Mucosa of stomach (tissue), 1 donor: ENCODE results near the gene SCN11A.
"Not testable (repeated sequence)": the region's sequence is repeated elsewhere in the genome, so short reads cannot be mapped to it uniquely, and the experiment has no call there.

ENCODE experiments used
- H3K27me3 ChIP-seq: one replicate; pipeline ENCODE4 v1.7.0; 2013; ENCODE audit warnings: mild to moderate bottlenecking, low read length; ENCODE audit not compliant: control insufficient read depth, insufficient read depth
- H3K36me3 ChIP-seq: one replicate; pipeline ENCODE4 v1.7.0; 2013; ENCODE audit warnings: low read length; ENCODE audit not compliant: control insufficient read depth, insufficient read depth
- H3K4me1 ChIP-seq: one replicate; pipeline ENCODE4 v1.7.0; 2013; ENCODE audit warnings: mild to moderate bottlenecking, low read length; ENCODE audit not compliant: control insufficient read depth, insufficient read depth
- H3K4me3 ChIP-seq: one replicate; pipeline ENCODE4 v1.7.0; 2013; ENCODE audit warnings: low read length
- H3K9ac ChIP-seq: one replicate; pipeline ENCODE4 v1.7.0; 2013; ENCODE audit warnings: mild to moderate bottlenecking, low read length, moderate library complexity
- H3K9me3 ChIP-seq: one replicate; pipeline ENCODE4 v1.7.0; 2013; ENCODE audit warnings: mild to moderate bottlenecking, low read length, moderate library complexity; ENCODE audit not compliant: control insufficient read depth
- donor health status: Pancreatic carcinoma.

SCN11A gene

DNA sequence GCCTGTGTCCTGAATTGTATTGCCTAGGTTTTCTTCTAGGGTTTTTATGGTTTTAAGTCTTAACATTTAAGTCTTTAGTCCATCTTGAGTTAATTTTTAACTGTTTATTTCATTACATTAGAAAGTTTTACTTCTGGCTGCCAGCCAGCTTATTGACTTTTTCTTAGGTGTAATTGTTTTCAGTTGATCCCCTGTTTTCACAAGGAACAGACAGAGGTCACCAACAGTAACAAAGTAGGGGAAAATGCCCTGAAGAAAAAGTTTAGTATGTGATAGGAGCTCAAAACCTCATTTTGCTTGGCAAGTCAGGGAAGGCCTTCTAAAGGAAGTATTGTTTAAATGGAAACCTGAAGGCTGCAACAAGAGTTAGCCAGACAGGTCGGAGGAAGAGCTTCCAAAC lies 10.4 kb upstream of the SCN11A start:
- Histone ChIP-seq H3K4me1 (no peaks in the 10 kb centered on the region), H3K9me3 (no peaks in the 10 kb centered on the region)

DNA sequence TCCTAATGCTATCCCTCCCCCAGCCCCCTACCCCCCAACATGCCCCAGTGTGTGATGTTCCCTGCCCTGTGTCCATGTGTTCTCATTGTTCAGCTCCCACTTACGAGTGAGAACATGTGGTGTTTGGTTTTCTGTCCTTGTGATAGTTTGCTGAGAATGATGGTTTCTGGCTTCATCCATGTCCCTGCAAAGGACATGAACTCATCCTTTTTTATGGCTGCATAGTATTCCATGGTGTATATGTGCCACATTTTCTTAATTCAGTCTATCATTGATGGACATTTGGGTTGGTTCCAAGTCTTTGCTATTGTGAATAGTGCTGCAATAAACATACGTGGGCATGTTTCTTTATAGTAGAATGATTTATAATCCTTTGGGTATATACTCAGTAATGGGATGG lies 9.5 kb upstream of the SCN11A start:
- H3K36me3 ChIP-seq, H3K4me1 ChIP-seq, H3K27me3 ChIP-seq, H3K9ac ChIP-seq, H3K4me3 ChIP-seq, H3K9me3 ChIP-seq: not testable (repeated sequence)

More for the DNA sequence above, 10.4 kb upstream of the SCN11A start:
- Histone ChIP-seq H3K9ac (no peak overlapping the region), H3K4me3 (no peak overlapping the region), H3K36me3 (no peaks in the 10 kb centered on the region), H3K27me3 (no peaks in the 10 kb centered on the region)

DNA sequence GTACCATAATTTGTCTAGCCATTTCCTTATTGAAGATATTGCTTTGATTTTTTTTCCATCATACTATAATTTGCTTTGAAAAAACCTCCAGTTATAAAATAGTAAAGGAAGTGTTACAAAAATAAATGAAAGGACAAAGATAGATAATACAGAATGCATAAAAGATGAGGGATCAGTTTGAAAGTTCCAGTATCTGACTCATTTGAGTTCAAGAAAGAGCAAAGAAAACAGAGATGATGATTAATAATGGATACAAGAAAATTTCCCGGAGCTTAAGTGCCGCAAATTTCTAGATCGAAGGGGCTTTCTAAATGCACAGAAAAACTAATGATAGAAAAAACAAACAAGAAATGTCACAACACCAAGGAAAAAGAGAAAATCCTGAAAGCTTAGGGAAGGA lies 4.4 kb upstream of the SCN11A start:
- H3K9me3 ChIP-seq = no peaks in the 10 kb centered on the region
- no peaks in the 10 kb centered on the region for H3K4me1 ChIP-seq
- no peak overlapping the region for H3K4me3 ChIP-seq
- no peak overlapping the region for H3K9ac ChIP-seq
- no peaks in the 10 kb centered on the region for H3K27me3 ChIP-seq
- H3K36me3 ChIP-seq = no peaks in the 10 kb centered on the region

DNA sequence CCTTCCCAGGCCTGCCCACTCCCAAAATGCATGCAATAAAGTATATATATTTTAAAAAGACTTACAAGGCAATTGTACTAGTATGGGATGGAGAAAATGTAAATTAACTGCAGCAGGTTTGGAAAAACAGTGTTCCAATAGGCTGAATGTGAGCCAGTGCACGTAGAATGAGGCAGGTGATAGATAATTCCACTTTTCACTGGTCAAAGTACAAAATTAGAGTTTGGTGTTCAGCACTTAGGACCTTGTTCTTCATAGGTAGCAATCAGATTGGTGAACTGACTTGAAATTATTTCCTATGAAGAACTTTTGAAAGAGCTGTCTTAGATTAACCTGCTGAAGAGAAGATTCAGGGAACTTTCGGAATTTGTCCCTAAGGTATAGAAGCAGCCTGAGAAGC lies 2.0 kb upstream of the SCN11A start:
- Histone ChIP-seq H3K27me3 (no peaks in the 10 kb centered on the region), H3K9me3 (no peaks in the 10 kb centered on the region), H3K36me3 (no peaks in the 10 kb centered on the region), H3K4me3 (no peak overlapping the region), H3K9ac (no peak overlapping the region), H3K4me1 (no peaks in the 10 kb centered on the region)

DNA sequence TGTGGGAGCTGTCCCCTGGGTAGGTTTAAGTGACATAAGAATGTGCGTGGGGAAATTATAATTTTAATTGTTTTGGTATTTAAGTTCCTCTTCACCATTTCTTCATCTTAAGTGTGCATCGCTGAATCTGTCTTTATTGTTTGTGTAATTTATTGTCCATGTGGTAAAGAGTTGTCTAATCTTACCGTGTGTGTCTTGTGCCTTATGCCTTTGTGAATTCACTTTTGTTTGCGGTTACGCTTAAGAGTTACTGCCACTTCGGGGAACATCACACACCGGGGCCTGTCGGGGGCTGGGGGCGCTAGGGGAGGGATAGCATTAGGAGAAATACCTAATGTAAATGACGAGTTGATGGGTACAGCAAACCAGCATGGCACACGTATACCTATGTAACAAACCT lies 839 bp upstream of the SCN11A start:
- peak overlapping the region; percentile 95 for H3K4me3 ChIP-seq
- H3K4me1 ChIP-seq = no peaks in the 10 kb centered on the region
- no peaks in the 10 kb centered on the region for H3K9me3 ChIP-seq
- peak overlapping the region; percentile 90 for H3K9ac ChIP-seq
- no peaks in the 10 kb centered on the region for H3K27me3 ChIP-seq
- no peaks in the 10 kb centered on the region for H3K36me3 ChIP-seq

DNA sequence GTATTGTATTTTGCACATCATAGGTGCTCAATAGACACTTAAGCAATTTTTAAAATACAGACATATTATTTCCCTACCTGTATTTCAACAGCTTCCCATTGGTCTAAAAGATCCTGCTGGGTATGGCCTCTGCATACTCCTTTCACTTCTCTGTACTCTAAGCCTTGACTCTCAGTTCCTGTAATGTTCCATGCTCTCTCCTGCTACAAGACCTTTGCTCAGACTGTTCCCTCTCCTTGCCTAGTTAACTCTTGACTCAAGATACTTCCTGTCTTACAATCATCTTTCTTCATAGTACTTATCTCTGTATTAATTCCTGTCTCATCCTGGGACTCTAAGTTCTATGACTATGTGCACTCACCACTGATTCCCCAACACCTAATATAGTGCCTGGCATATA lies 1.7 kb downstream of the SCN11A start:
- H3K27me3 ChIP-seq = no peaks in the 10 kb centered on the region
- no peak overlapping the region for H3K9ac ChIP-seq
- no peak overlapping the region for H3K4me3 ChIP-seq
- no peaks in the 10 kb centered on the region for H3K36me3 ChIP-seq
- no peaks in the 10 kb centered on the region for H3K4me1 ChIP-seq
- no peaks in the 10 kb centered on the region for H3K9me3 ChIP-seq

DNA sequence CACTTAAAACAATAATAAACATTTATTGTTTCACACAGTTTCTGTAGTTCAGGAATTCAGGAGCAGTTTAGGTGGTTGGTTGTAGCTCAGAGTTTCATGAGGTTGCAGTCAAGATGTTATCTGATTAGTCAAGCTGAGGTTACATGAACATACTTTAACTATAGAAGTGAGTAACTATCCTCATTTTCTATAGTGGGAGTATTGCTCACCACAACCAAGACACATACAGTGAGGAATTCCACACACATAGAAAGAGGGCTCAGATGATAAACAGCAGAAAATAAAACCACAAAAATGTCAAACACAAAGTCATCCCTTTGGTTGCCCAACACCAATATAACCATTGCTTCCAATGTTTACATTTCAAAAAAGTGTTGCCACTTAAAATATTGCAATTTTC lies 13.6 kb downstream of the SCN11A start:
- Histone ChIP-seq H3K4me1 (no peaks in the 10 kb centered on the region), H3K36me3 (no peaks in the 10 kb centered on the region), H3K9ac (no peak overlapping the region), H3K4me3 (no peak overlapping the region), H3K9me3 (no peaks in the 10 kb centered on the region), H3K27me3 (no peaks in the 10 kb centered on the region)

DNA sequence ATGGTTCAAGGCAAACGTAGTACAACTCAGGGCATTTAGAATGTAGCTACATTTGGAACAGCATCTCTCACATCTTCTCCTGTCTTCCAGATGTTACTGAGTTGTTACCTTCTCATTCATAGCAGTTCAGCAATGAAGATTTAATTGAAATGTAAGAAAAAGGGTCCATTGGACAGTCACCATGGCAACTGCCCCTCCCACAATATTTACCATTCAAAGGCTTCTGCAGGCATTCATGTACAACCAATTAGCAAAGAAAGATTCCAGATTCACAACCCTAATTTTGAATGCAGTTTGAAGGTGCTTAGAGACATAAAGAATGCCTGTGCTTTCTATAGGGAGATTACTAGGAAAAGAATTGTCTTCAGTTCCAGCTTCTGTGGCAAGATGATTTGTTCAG lies 22.2 kb downstream of the SCN11A start:
- no peaks in the 10 kb centered on the region for H3K9me3 ChIP-seq
- H3K36me3 ChIP-seq = no peaks in the 10 kb centered on the region
- no peaks in the 10 kb centered on the region for H3K27me3 ChIP-seq
- no peak overlapping the region for H3K9ac ChIP-seq
- H3K4me3 ChIP-seq = no peak overlapping the region
- H3K4me1 ChIP-seq = no peaks in the 10 kb centered on the region

DNA sequence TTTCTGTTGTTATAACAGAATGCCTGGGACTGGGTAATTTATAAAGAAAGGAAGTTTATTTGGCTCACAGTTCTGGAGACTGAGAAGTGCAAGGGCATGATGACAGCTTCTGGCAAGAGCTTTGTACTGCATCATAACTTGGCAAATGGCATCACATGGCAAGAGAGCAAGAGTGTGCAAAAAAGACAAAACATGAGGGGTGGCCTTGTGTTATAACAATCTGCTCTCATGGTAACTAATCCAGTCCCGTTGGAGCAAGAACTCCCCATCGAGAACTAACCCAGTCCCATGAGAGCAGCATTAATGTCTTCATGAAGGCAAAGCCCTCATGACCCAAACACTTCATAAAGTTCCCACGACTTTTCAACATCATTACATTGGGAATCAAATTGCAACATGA lies 23.2 kb downstream of the SCN11A start:
- no peaks in the 10 kb centered on the region for H3K36me3 ChIP-seq
- H3K27me3 ChIP-seq = no peaks in the 10 kb centered on the region
- H3K4me1 ChIP-seq = no peaks in the 10 kb centered on the region
- H3K4me3 ChIP-seq = no peak overlapping the region
- no peak overlapping the region for H3K9ac ChIP-seq
- H3K9me3 ChIP-seq = no peaks in the 10 kb centered on the region

DNA sequence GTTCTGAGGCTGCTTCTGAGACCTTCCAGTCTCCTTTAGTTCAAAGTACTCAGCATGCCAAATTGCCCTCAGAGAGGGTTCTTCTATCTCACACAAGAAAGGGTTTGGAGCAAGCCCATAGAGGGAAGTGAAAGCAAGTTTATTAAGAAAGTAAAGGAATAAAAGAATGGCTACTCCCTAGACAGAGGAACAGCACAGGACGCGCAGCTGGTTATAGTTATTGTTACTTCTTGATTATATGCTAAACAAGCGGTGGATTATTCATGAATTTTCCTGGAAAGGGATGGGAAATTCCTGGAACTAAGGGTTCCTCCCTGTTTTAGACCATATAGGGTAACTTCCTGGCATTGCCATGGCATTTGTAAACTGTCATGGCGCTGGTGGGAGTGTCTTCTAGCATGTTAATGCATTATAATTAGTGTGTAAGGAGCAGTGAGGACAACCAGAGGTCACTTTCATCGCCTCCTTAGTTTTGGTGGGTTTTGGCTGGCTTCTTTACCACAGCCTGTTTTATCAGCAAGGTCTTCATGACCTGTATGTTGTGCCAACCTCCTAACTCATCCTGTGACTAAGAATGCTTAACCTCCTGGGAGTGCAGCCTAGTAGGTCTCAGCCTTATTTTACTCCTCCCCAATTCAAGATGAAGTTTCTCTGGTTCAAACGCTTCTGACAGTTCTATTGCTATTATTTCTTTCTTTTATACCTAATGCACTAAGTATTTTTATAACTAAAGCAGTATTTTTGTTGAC lies 26.3 kb downstream of the SCN11A start:
- Histone ChIP-seq H3K4me3 (no peak overlapping the region), H3K36me3 (no peaks in the 10 kb centered on the region), H3K27me3 (no peaks in the 10 kb centered on the region), H3K4me1 (no peaks in the 10 kb centered on the region), H3K9ac (no peak overlapping the region), H3K9me3 (no peaks in the 10 kb centered on the region)

DNA sequence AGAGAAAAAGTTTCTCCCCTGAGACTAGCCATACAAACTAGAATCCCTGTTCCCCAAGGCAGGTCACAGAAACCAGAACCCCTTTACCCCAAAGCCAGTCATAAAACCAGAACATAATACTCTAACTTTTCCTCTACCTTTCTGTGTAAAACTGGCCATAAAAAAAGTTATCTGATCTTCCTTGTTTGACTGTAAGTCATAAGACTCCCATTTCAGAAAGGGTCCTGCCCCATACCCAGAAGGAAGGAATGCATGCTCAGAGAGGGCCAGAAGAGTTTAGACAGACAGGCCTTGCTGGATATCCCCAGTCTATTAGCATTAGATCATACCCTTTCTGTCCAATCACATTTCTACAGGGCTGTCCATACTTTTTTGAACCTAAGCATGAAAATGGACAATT lies 27.2 kb downstream of the SCN11A start:
- Histone ChIP-seq H3K4me3 (no peak overlapping the region), H3K36me3 (no peaks in the 10 kb centered on the region), H3K9me3 (no peaks in the 10 kb centered on the region), H3K4me1 (no peaks in the 10 kb centered on the region), H3K27me3 (no peaks in the 10 kb centered on the region), H3K9ac (no peak overlapping the region)

DNA sequence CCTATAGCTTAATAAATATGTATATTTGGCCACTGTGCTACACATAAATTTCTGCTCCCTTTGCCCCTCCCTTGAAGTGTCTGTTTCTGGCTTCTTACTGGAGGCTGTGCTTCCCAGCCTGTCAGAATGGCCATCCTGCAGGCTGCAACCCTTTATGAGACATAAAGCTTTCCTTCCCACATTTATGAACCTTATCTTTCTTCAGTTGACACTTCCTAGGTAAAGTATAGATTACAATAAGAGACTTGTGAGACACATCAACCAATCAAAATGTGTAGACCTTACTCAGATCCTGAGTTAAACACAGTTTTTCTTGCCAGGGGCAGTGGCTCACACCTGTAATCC lies 29.5 kb downstream of the SCN11A start:
- Histone ChIP-seq H3K9ac (no peak overlapping the region), H3K36me3 (no peaks in the 10 kb centered on the region), H3K4me1 (no peaks in the 10 kb centered on the region), H3K4me3 (no peak overlapping the region), H3K9me3 (no peaks in the 10 kb centered on the region), H3K27me3 (no peaks in the 10 kb centered on the region)
